GM23338 (cell line): ENCODE data around the gene SGCG. TPM values are rescaled to one million over a fixed set of nuclear protein-coding genes. Genes with fewer than 3 reads are reported as not detected.

Source experiments
- ATAC-seq: fragments of 200-7000 bp; cut with Tn5 transposase; 3 replicates; pipeline ENCODE4 v1.9.1; 2020
- DNase-seq: peaks from one replicate; pipeline ENCODE4 v3.0.0-alpha.2; 2015; ENCODE audit warnings: low spot score
- H2AFZ ChIP-seq: fragments of 200-600 bp; sonication (generic); 2 replicates; pipeline ENCODE4 v1.8.0; 2016; ENCODE audit warnings: antibody characterized with exemption, mild to moderate bottlenecking, moderate library complexity
- H3F3A ChIP-seq: fragments of 200-600 bp; sonication (generic); replicated peaks from 2 replicates; pipeline ENCODE4 v1.8.0; 2017; ENCODE audit warnings: antibody characterized with exemption, mixed run types, low read depth
- H3K27ac ChIP-seq: fragments of 200-600 bp; sonication (generic); 2 replicates; pipeline ENCODE4 v1.6.1; 2016; ENCODE audit warnings: low read depth
- H3K27me3 ChIP-seq: fragments of 200-600 bp; sonication (generic); 2 replicates; pipeline ENCODE4 v1.8.0; 2016; ENCODE audit warnings: mild to moderate bottlenecking, mixed run types, moderate library complexity; ENCODE audit not compliant: insufficient read depth
- H3K36me3 ChIP-seq: fragments of 200-600 bp; sonication (generic); 2 replicates; pipeline ENCODE4 v1.8.0; 2016; ENCODE audit warnings: mild to moderate bottlenecking; ENCODE audit not compliant: insufficient read depth
- H3K4me1 ChIP-seq: fragments of 200-600 bp; sonication (generic); 2 replicates; pipeline ENCODE4 v1.8.0; 2016; ENCODE audit warnings: mild to moderate bottlenecking, moderate library complexity; ENCODE audit not compliant: insufficient read depth
- H3K4me2 ChIP-seq: fragments of 200-600 bp; sonication (generic); 2 replicates; pipeline ENCODE4 v1.7.1; 2017; ENCODE audit warnings: mixed run types
- H3K4me3 ChIP-seq: fragments of 200-600 bp; sonication (generic); 2 replicates; pipeline ENCODE4 v1.6.1; 2016; ENCODE audit warnings: mixed run types
- H3K79me2 ChIP-seq: fragments of 200-600 bp; sonication (generic); replicated peaks from 2 replicates; pipeline ENCODE4 v1.8.0; 2017; ENCODE audit warnings: mild to moderate bottlenecking; ENCODE audit not compliant: insufficient read depth
- H3K9me2 ChIP-seq: fragments of 200-600 bp; sonication (generic); 2 replicates; pipeline ENCODE4 v1.8.0; 2017; ENCODE audit not compliant: insufficient read depth
- H4K20me1 ChIP-seq: fragments of 200-600 bp; sonication (generic); replicated peaks from 2 replicates; pipeline ENCODE4 v1.8.0; 2017; ENCODE audit warnings: mild to moderate bottlenecking; ENCODE audit not compliant: insufficient read depth
- H3K27ac Mint-ChIP-seq: 2 replicates; pipeline ENCODE4 v1.8.0; 2020; ENCODE audit warnings: inconsistent platforms, mild to moderate bottlenecking, moderate library complexity, mixed read lengths
- H3K27me3 Mint-ChIP-seq: 3 replicates; pipeline ENCODE4 v1.8.0; 2022; ENCODE audit warnings: low read depth, mild to moderate bottlenecking, moderate library complexity, mixed read lengths, inconsistent platforms; ENCODE audit not compliant: insufficient read depth, poor library complexity
- H3K36me3 Mint-ChIP-seq: 3 replicates; pipeline ENCODE4 v1.8.0; 2021; ENCODE audit warnings: low read depth, mild to moderate bottlenecking, inconsistent platforms, moderate library complexity, mixed read lengths
- H3K4me1 Mint-ChIP-seq: 3 replicates; pipeline ENCODE4 v1.8.0; 2020; ENCODE audit warnings: mild to moderate bottlenecking, inconsistent platforms, mixed read lengths
- H3K4me3 Mint-ChIP-seq: 3 replicates; pipeline ENCODE4 v1.8.0; 2021; ENCODE audit warnings: moderate library complexity, mild to moderate bottlenecking, inconsistent platforms, mixed read lengths
- H3K9me3 Mint-ChIP-seq: 3 replicates; pipeline ENCODE4 v1.8.0; 2020; ENCODE audit warnings: moderate library complexity, mild to moderate bottlenecking, inconsistent platforms, mixed read lengths
- CREB1 ChIP-seq: fragments of 250-450 bp; sonication (Bioruptor Pico); IDR thresholded peaks from 2 replicates; pipeline ENCODE4 v1.5.0; 2020; ENCODE audit warnings: low read depth, mild to moderate bottlenecking, moderate library complexity
- ETS1 ChIP-seq: IDR thresholded peaks from 2 replicates; pipeline ENCODE4 v1.6.1; 2016; ENCODE audit warnings: antibody characterized with exemption
- EZH2 ChIP-seq: fragments of 200-600 bp; sonication (generic); IDR thresholded peaks from one replicate; pipeline ENCODE4 v1.8.0; 2017; ENCODE audit warnings: antibody characterized with exemption, mild to moderate bottlenecking, low read depth; ENCODE audit not compliant: unreplicated experiment
- NANOG ChIP-seq: IDR thresholded peaks from 2 replicates; pipeline ENCODE4 v1.6.1; 2016; ENCODE audit warnings: antibody characterized with exemption, borderline replicate concordance
- REST ChIP-seq: IDR thresholded peaks from one replicate; pipeline ENCODE4 v1.6.1; 2018; ENCODE audit warnings: antibody characterized with exemption; ENCODE audit not compliant: unreplicated experiment
- STAT1 ChIP-seq: IDR thresholded peaks from one replicate; pipeline ENCODE4 v1.6.1; 2016; ENCODE audit warnings: antibody characterized with exemption; ENCODE audit not compliant: unreplicated experiment
- ZNF114 ChIP-seq: fragments of 250-450 bp; sonication (Bioruptor Pico); IDR thresholded peaks from 2 replicates; pipeline ENCODE4 v1.5.0; 2020; ENCODE audit warnings: mild to moderate bottlenecking, moderate library complexity
- ZNF331 ChIP-seq: fragments of 250-450 bp; sonication (Bioruptor Pico); IDR thresholded peaks from 2 replicates; pipeline ENCODE4 v1.5.0; 2020; ENCODE audit warnings: low read depth, mild to moderate bottlenecking, moderate library complexity
- polyA plus RNA-seq: library from polyadenylated mRNA; unstranded; fragments of >200 nt; fragmentation: Nextera tagmentation; extraction: Ambion mirVana; gene quantifications from 2 replicates; pipeline ENCODE4 v1.2.1, GENCODE V29; 2016
- total RNA-seq: library from RNA; depleted of rRNA; stranded (reverse); fragments of >200 nt; shearing (Covaris generic); gene quantifications from 2 replicates; pipeline ENCODE4 v1.2.3, GENCODE V29; 2014
- TF ChIP-seq, protein P1 (sequence below), 2 experiments: fragments of 200-600 bp in 1 of 2; sonication (generic) in 1 of 2; conservative IDR thresholded peaks; 2 replicates each; pipeline versions ENCODE4 v1.5.1 to v1.6.1; 2016 to 2017; ENCODE audit warnings: antibody characterized with exemption in 2 of 2, low read depth in 2 of 2, mild to moderate bottlenecking in 2 of 2, moderate library complexity in 1 of 2

SGCG gene
- total and polyA plus RNA-seq, 2 experiments from 2014 or later, result not detected

DNA sequence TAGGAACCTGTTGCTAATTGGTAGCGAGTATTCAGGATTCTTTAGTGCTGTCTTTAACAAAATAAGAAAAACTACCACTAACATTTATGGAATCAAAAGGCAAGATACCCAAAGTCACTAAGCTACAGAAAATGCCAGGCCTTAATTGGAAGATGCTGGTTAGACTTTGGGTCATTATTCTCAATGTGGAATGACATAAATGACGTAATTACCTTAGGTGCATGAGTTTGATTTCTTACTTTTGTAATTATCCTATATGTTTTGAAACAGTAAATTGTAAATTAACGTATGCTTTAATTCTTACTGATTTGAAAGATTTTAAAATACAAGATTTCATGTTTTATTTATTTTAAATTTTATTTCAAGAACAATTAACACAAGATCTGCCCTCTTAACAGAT is 25.0 kb downstream of the SGCG start:
- H3K4me2 ChIP-seq, result no peak overlapping the region

DNA sequence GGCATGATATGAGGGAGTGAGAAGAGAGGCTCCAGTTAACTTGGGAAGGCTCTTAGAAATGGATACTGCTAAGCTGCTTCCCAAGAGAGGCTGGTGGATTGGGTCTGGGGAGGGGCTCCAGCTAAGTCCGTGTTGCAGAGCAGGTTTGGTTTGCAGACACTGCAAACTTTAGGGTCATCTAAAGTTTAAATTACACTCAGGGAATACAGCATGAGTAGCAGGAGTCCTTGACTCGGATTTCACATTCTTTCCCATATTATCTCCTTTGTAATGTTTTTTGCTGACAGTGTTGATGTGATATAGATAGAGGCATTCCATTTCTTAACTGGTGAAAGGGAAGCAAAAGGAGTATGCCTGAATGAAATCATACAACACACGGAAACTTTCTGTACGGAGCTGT is 31.9 kb downstream of the SGCG start:
- no peaks in the 10 kb centered on the region for H3K9me2 ChIP-seq
- H4K20me1 ChIP-seq, result no peaks in the 10 kb centered on the region
- peak; percentile 11 for DNase-seq
- Mint-ChIP-seq H3K4me3 (no peak overlapping the region), H3K36me3 (peaks cover 5% of the 10 kb centered on the region; the same call in 1 of the 3 replicates), H3K27ac (no peak overlapping the region), H3K9me3 (peaks cover 11% of the 10 kb centered on the region), H3K27me3 (peaks cover 1% of the 10 kb centered on the region), H3K4me1 (peaks cover 6% of the 10 kb centered on the region; the same call in 1 of the 3 replicates)
- H3K4me1 ChIP-seq, result no peaks in the 10 kb centered on the region
- peak; percentile 61 for ATAC-seq
- no peak overlapping the region for H2AFZ ChIP-seq
- H3K4me3 ChIP-seq, result no peak overlapping the region
- H3F3A ChIP-seq, result no peaks in the 10 kb centered on the region
- TF ChIP-seq ZNF114 (CRISPR knock-in tag), result no peak
- TF ChIP-seq STAT1, result no peak
- TF ChIP-seq, protein P1, sequence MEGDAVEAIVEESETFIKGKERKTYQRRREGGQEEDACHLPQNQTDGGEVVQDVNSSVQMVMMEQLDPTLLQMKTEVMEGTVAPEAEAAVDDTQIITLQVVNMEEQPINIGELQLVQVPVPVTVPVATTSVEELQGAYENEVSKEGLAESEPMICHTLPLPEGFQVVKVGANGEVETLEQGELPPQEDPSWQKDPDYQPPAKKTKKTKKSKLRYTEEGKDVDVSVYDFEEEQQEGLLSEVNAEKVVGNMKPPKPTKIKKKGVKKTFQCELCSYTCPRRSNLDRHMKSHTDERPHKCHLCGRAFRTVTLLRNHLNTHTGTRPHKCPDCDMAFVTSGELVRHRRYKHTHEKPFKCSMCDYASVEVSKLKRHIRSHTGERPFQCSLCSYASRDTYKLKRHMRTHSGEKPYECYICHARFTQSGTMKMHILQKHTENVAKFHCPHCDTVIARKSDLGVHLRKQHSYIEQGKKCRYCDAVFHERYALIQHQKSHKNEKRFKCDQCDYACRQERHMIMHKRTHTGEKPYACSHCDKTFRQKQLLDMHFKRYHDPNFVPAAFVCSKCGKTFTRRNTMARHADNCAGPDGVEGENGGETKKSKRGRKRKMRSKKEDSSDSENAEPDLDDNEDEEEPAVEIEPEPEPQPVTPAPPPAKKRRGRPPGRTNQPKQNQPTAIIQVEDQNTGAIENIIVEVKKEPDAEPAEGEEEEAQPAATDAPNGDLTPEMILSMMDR (conservative IDR thresholded peaks at IDR 0.05; ENCODE audit: low read depth in 2 of 2), result no peak
- no peak for TF ChIP-seq ZNF331
- no peak for TF ChIP-seq CREB1 (CRISPR knock-in tag)
- TF ChIP-seq EZH2, result no peak
- no peak for TF ChIP-seq NANOG
- no peak for TF ChIP-seq ETS1
- TF ChIP-seq REST, result no peak
- no peaks in the 10 kb centered on the region for H3K79me2 ChIP-seq
- no peaks in the 10 kb centered on the region for H3K27me3 ChIP-seq
- no peak overlapping the region for H3K4me2 ChIP-seq
- no peaks in the 10 kb centered on the region for H3K36me3 ChIP-seq
- no peak overlapping the region for H3K27ac ChIP-seq

More for the DNA sequence above, 25.0 kb downstream of the SGCG start:
- peaks cover 3% of the 10 kb centered on the region; the same call in 1 of the 3 replicates for H3K9me3 Mint-ChIP-seq
- H3K27me3 Mint-ChIP-seq, result peaks cover 3% of the 10 kb centered on the region
- Histone ChIP-seq H3K4me1 (no peaks in the 10 kb centered on the region), H3K9me2 (no peaks in the 10 kb centered on the region), H4K20me1 (no peaks in the 10 kb centered on the region), H2AFZ (no peak overlapping the region), H3K27me3 (no peaks in the 10 kb centered on the region), H3K27ac (no peak overlapping the region), H3F3A (no peaks in the 10 kb centered on the region), H3K36me3 (no peaks in the 10 kb centered on the region), H3K4me3 (no peak overlapping the region), H3K79me2 (no peaks in the 10 kb centered on the region)
- ATAC-seq (no peak), DNase-seq (no peak)
- no peak overlapping the region for H3K27ac Mint-ChIP-seq
- H3K4me3 Mint-ChIP-seq, result no peak overlapping the region
- TF ChIP-seq ETS1, result no peak
- H3K4me1 Mint-ChIP-seq, result no peaks in the 10 kb centered on the region
- H3K36me3 Mint-ChIP-seq, result no peaks in the 10 kb centered on the region
